Measurements from ENCODE around the gene TRIM14.

- TF ChIP-seq ELK1 (IDR thresholded peaks at IDR 0.05; ENCODE audit: borderline replicate concordance, low read depth, low read length) (no peak), CTCF (conservative IDR thresholded peaks at IDR 0.05; ENCODE audit: low read depth, low read length) (no peak), CEBPB (IDR thresholded peaks at IDR 0.05; ENCODE audit: low read depth, low read length) (no peak), POLR2A (IDR thresholded peaks at IDR 0.05; ENCODE audit: low read depth, low read length) (no peak)
These were observed 39.2 kb upstream of the TRIM14 start for GRCh38 chr9:98158071-98158831.

Measured in IMR-90 (cell line).